ENCODE results near the gene SGK2.

Gene SGK2

GRCh38 chr20:43558412-43559146, at the start of gene SGK2:
SGK2 (plus strand) TSS chr20:43559027; CDS start chr20:43566496, 7,469 bp downstream.
- Mint-ChIP-seq H3K27ac (no peak within 1 kb of the TSS), H3K27me3 (ENCODE audit: low read depth) (no peaks in the 10 kb centered on the region), H3K4me3 (no peak within 1 kb of the TSS), H3K9me3 (no peaks in the 10 kb centered on the region), H3K36me3 (ENCODE audit: low read depth) (no peaks in the 10 kb centered on the region), H3K4me1 (ENCODE audit: low read depth) (no peaks in the 10 kb centered on the region)

GRCh38 chr20:43511879-43512278, 46.9 kb upstream of the SGK2 start:
- H3K27me3 Mint-ChIP-seq (ENCODE audit: low read depth): peaks cover 18% of the 10 kb centered on the region
- H3K4me1 Mint-ChIP-seq (ENCODE audit: low read depth): peaks cover 12% of the 10 kb centered on the region
- H3K27ac Mint-ChIP-seq: no peak overlapping the region
- H3K4me3 Mint-ChIP-seq: no peak overlapping the region
- no peaks in the 10 kb centered on the region for H3K9me3 Mint-ChIP-seq
- no peaks in the 10 kb centered on the region for H3K36me3 Mint-ChIP-seq (ENCODE audit: low read depth)

- H3K36me3 Mint-ChIP-seq (ENCODE audit: low read depth): no peaks in the 10 kb centered on the region
- no peaks in the 10 kb centered on the region for H3K9me3 Mint-ChIP-seq
- peaks cover 12% of the 10 kb centered on the region for H3K27me3 Mint-ChIP-seq (ENCODE audit: low read depth)
- peaks cover 11% of the 10 kb centered on the region for H3K4me1 Mint-ChIP-seq (ENCODE audit: low read depth)
- H3K4me3 Mint-ChIP-seq: peak overlapping the region; percentile 93
- peak overlapping the region; percentile 21 for H3K27ac Mint-ChIP-seq
These were observed 45.4 kb upstream of the SGK2 start for GRCh38 chr20:43513372-43513930.

- Mint-ChIP-seq H3K36me3 (ENCODE audit: low read depth) (no peaks in the 10 kb centered on the region), H3K9me3 (no peaks in the 10 kb centered on the region), H3K27me3 (ENCODE audit: low read depth) (peaks cover 5% of the 10 kb centered on the region), H3K27ac (peak overlapping the region; percentile 91), H3K4me3 (peak overlapping the region; percentile 93), H3K4me1 (ENCODE audit: low read depth) (peaks cover 8% of the 10 kb centered on the region)
These were observed 44.7 kb upstream of the SGK2 start for GRCh38 chr20:43513931-43514647.

GRCh38 chr20:43514648-43514999, 44.2 kb upstream of the SGK2 start:
- peaks cover 6% of the 10 kb centered on the region for H3K4me1 Mint-ChIP-seq (ENCODE audit: low read depth)
- no peaks in the 10 kb centered on the region for H3K9me3 Mint-ChIP-seq
- H3K27me3 Mint-ChIP-seq (ENCODE audit: low read depth): no peaks in the 10 kb centered on the region
- H3K36me3 Mint-ChIP-seq (ENCODE audit: low read depth): no peaks in the 10 kb centered on the region
- H3K27ac Mint-ChIP-seq: peak overlapping the region; percentile 91
- peak overlapping the region; percentile 93 for H3K4me3 Mint-ChIP-seq

GRCh38 chr20:43515628-43516027, 43.2 kb upstream of the SGK2 start:
- Mint-ChIP-seq H3K9me3 (no peaks in the 10 kb centered on the region), H3K36me3 (ENCODE audit: low read depth) (no peaks in the 10 kb centered on the region), H3K4me1 (ENCODE audit: low read depth) (peaks cover 6% of the 10 kb centered on the region), H3K4me3 (peak overlapping the region; percentile 93), H3K27me3 (ENCODE audit: low read depth) (no peaks in the 10 kb centered on the region), H3K27ac (no peak overlapping the region)

- H3K4me3 Mint-ChIP-seq: no peak overlapping the region
- H3K27ac Mint-ChIP-seq: no peak overlapping the region
- no peaks in the 10 kb centered on the region for H3K27me3 Mint-ChIP-seq (ENCODE audit: low read depth)
- H3K36me3 Mint-ChIP-seq (ENCODE audit: low read depth): no peaks in the 10 kb centered on the region
- H3K4me1 Mint-ChIP-seq (ENCODE audit: low read depth): peaks cover 6% of the 10 kb centered on the region
- H3K9me3 Mint-ChIP-seq: no peaks in the 10 kb centered on the region
These were observed 42.5 kb upstream of the SGK2 start for GRCh38 chr20:43516251-43516824.

GRCh38 chr20:43520074-43520630, 38.7 kb upstream of the SGK2 start:
- Mint-ChIP-seq H3K27ac (no peak overlapping the region), H3K4me1 (ENCODE audit: low read depth) (peaks cover 4% of the 10 kb centered on the region), H3K27me3 (ENCODE audit: low read depth) (no peaks in the 10 kb centered on the region), H3K9me3 (no peaks in the 10 kb centered on the region), H3K4me3 (no peak overlapping the region), H3K36me3 (ENCODE audit: low read depth) (no peaks in the 10 kb centered on the region)

- Mint-ChIP-seq H3K27me3 (ENCODE audit: low read depth) (no peaks in the 10 kb centered on the region), H3K4me1 (ENCODE audit: low read depth) (no peaks in the 10 kb centered on the region), H3K4me3 (no peak overlapping the region), H3K27ac (no peak overlapping the region), H3K36me3 (ENCODE audit: low read depth) (no peaks in the 10 kb centered on the region), H3K9me3 (no peaks in the 10 kb centered on the region)
These were observed 33.8 kb upstream of the SGK2 start for GRCh38 chr20:43525021-43525420.

GRCh38 chr20:43528258-43528875, 30.5 kb upstream of the SGK2 start:
- no peaks in the 10 kb centered on the region for H3K36me3 Mint-ChIP-seq (ENCODE audit: low read depth)
- H3K4me3 Mint-ChIP-seq: no peak overlapping the region
- H3K27me3 Mint-ChIP-seq (ENCODE audit: low read depth): no peaks in the 10 kb centered on the region
- no peaks in the 10 kb centered on the region for H3K4me1 Mint-ChIP-seq (ENCODE audit: low read depth)
- no peak overlapping the region for H3K27ac Mint-ChIP-seq
- H3K9me3 Mint-ChIP-seq: no peaks in the 10 kb centered on the region

- Mint-ChIP-seq H3K4me3 (no peak overlapping the region), H3K27me3 (ENCODE audit: low read depth) (no peaks in the 10 kb centered on the region), H3K4me1 (ENCODE audit: low read depth) (no peaks in the 10 kb centered on the region), H3K9me3 (no peaks in the 10 kb centered on the region), H3K27ac (no peak overlapping the region), H3K36me3 (ENCODE audit: low read depth) (no peaks in the 10 kb centered on the region)
These were observed 29.8 kb upstream of the SGK2 start for GRCh38 chr20:43529051-43529450.

- Mint-ChIP-seq H3K27me3 (ENCODE audit: low read depth) (no peaks in the 10 kb centered on the region), H3K27ac (no peak overlapping the region), H3K9me3 (no peaks in the 10 kb centered on the region), H3K36me3 (ENCODE audit: low read depth) (no peaks in the 10 kb centered on the region), H3K4me1 (ENCODE audit: low read depth) (no peaks in the 10 kb centered on the region), H3K4me3 (no peak overlapping the region)
These were observed 29.2 kb upstream of the SGK2 start for GRCh38 chr20:43529457-43530153.

GRCh38 chr20:43530321-43531090, 28.3 kb upstream of the SGK2 start:
- no peaks in the 10 kb centered on the region for H3K4me1 Mint-ChIP-seq (ENCODE audit: low read depth)
- H3K4me3 Mint-ChIP-seq: no peak overlapping the region
- H3K27ac Mint-ChIP-seq: no peak overlapping the region
- H3K9me3 Mint-ChIP-seq: no peaks in the 10 kb centered on the region
- no peaks in the 10 kb centered on the region for H3K27me3 Mint-ChIP-seq (ENCODE audit: low read depth)
- H3K36me3 Mint-ChIP-seq (ENCODE audit: low read depth): no peaks in the 10 kb centered on the region

All from T-helper 1 cell treated with Interleukin-12 subunit alpha and Interleukin-12 subunit beta and Interleukin-4 antibody, amounts not matched to agents 30 μg/mL and 1 μg/mL, for 36 hours (primary cell).